Pancreas (tissue), 10 donors: Measurements from ENCODE around the gene MYL10. TPM values are rescaled to one million over a fixed set of nuclear protein-coding genes. Genes with fewer than 3 reads are reported as not detected.

Source experiments
- ATAC-seq, 4 donors: fragments of 200-7000 bp; cut with Tn5 transposase; one replicate each; pipeline versions ENCODE4 v1.8.0 to v1.9.1; 2020; ENCODE audit warnings: mild to moderate bottlenecking in 4 of 4, moderate library complexity in 4 of 4
- DNase-seq, 6 donors: peaks; one replicate each; pipeline ENCODE4 v3.0.0-alpha.2; 2020
- FAIRE-seq: peaks from 2 replicates; lab custom pipeline; 2012; peaks lifted over from hg19 to GRCh38; lab: Jason Lieb, UNC
- H3K27ac ChIP-seq, 4 donors: fragments of 200-600 bp; sonication (generic); 1 replicate in 3 of 4; 2 replicates in 1 of 4; pipeline versions ENCODE4 v1.5.0 to v1.8.0; 2020
- H3K27me3 ChIP-seq, 4 donors: fragments of 200-600 bp; one replicate each; pipeline ENCODE4 v1.8.0; 2021
- H3K36me3 ChIP-seq, 3 donors: fragments of 200-600 bp; sonication (generic) in 1 of 3; one replicate each; pipeline versions ENCODE4 v1.5.0 to v1.8.0; 2020 to 2021
- H3K4me1 ChIP-seq, 3 donors: fragments of 200-600 bp; one replicate each; pipeline ENCODE4 v1.8.0; 2021
- H3K4me3 ChIP-seq, 4 donors: fragments of 200-600 bp; sonication (generic) in 2 of 4; one replicate each; pipeline versions ENCODE4 v1.5.0 to v1.8.0; 2020 to 2021
- H3K9me3 ChIP-seq, 4 donors: fragments of 200-600 bp; one replicate each; pipeline ENCODE4 v1.8.0; 2021
- CTCF ChIP-seq, 4 donors: fragments of 200-600 bp; sonication (generic) in 3 of 4; IDR thresholded peaks; one replicate each; pipeline versions ENCODE4 v1.5.0 to v1.8.0; 2021; ENCODE audit warnings: antibody characterized with exemption in 4 of 4
- WGBS, 2 donors: extraction: QIAGEN DNeasy Blood & Tissue Kit; methylation state at CpG; one replicate each; pipeline ENCODE4 v1.1.7; 2013; 5-methylcytosine and 5-hydroxymethylcytosine counted together
- intact Hi-C, 3 donors: fragments of 100-400 bp; cut with DNase I; formaldehyde crosslinking; loops; one replicate each; pipeline versions ENCODE4 v1.11.1 to v1.14.2; 2022
- polyA plus RNA-seq, 2 donors: library from polyadenylated mRNA; stranded (reverse); fragments of 200-250 nt; gene quantifications; one replicate each; pipeline ENCODE4 v1.2.3, GENCODE V29; 2013
- total RNA-seq, 6 donors: library from RNA; stranded (reverse); fragmentation: NEBNext Ultra II Directional in 4 of 6; extraction: Animal tissue kit (Norgen Biotek cat#: 25700) in 4 of 6; gene quantifications; one replicate each; pipeline versions ENCODE4 v1.2.1 to v1.2.4, GENCODE V29; 2021 to 2023
- donor health status: healthy with polysubstance abuse.
- donor health status: DM: no; HTN: no; CAD: no; lungs with moderate emphysema.
- donor health status: DM: no; HTN: no; CAD: no.
- donor health status: control.
- donor health status: control.
- donor health status: Bipolar disorder and iron deficiency.
- donor health status: DM: yes; HTN: yes; CAD: no.
- donor health status: DM: no; HTN: no; CAD: no.
- donor health status: DM: no; HTN: no; CAD: no.
- donor health status: DM: yes; HTN: yes; CAD: no.

The MYL10 gene
- total and polyA plus RNA-seq, 8 donors, result not detected

- H3K4me3 ChIP-seq, result no peak overlapping the region
- H3K9me3 ChIP-seq, result no peaks in the 10 kb centered on the region
- H3K36me3 ChIP-seq, result no peaks in the 10 kb centered on the region
- H3K27ac ChIP-seq, result no peak overlapping the region
- TF ChIP-seq CTCF (IDR thresholded peaks at IDR 0.05), result no peak
- intact Hi-C loops, result no loop called here
- no peak for FAIRE-seq
- no peaks in the 10 kb centered on the region for H3K4me1 ChIP-seq
- DNase-seq, result no peak
- no peak for ATAC-seq
- no peaks in the 10 kb centered on the region for H3K27me3 ChIP-seq
- WGBS, 2 donors, result 79 to 80% methylated on average over 11 of the region's 11 CpGs
These were observed 5.2 kb upstream of the MYL10 start for GRCh38 chr7:101634196-101634717.

- intact Hi-C loops, result no loop called here
- Histone ChIP-seq H3K36me3 (no peaks in the 10 kb centered on the region), H3K4me1 (no peaks in the 10 kb centered on the region), H3K9me3 (no peaks in the 10 kb centered on the region), H3K27me3 (no peaks in the 10 kb centered on the region), H3K4me3 (no peak overlapping the region), H3K27ac (no peak overlapping the region)
- FAIRE-seq (no peak), DNase-seq (no peak), ATAC-seq (no peak)
- TF ChIP-seq CTCF (IDR thresholded peaks at IDR 0.05), result no peak
- 82 to 92% methylated on average over 6 of the region's 6 CpGs for WGBS, 2 donors
These were observed 4.4 kb upstream of the MYL10 start for GRCh38 chr7:101633511-101633910.

- Histone ChIP-seq H3K27me3 (no peaks in the 10 kb centered on the region), H3K27ac (no peak overlapping the region), H3K36me3 (no peaks in the 10 kb centered on the region), H3K4me3 (no peak overlapping the region), H3K9me3 (no peaks in the 10 kb centered on the region), H3K4me1 (no peaks in the 10 kb centered on the region)
- no peak for DNase-seq
- intact Hi-C loops, result no loop called here
- TF ChIP-seq CTCF (IDR thresholded peaks at IDR 0.05), result no peak
- no peak for FAIRE-seq
- WGBS, 2 donors, result 79 to 86% methylated on average over 7 of the region's 7 CpGs
- ATAC-seq, result no peak
These were observed 3.5 kb upstream of the MYL10 start for GRCh38 chr7:101632641-101633040.

GRCh38 chr7:101631224-101631714 is 2.2 kb upstream of the MYL10 start:
- H3K27ac ChIP-seq, result no peak overlapping the region
- H3K9me3 ChIP-seq, result no peaks in the 10 kb centered on the region
- DNase-seq (no peak), FAIRE-seq (no peak), ATAC-seq (no peak)
- 36 to 51% methylated on average over 4 of the region's 4 CpGs for WGBS, 2 donors
- H3K27me3 ChIP-seq, result no peaks in the 10 kb centered on the region
- no peaks in the 10 kb centered on the region for H3K36me3 ChIP-seq
- intact Hi-C loops, result no loop called here
- no peak for TF ChIP-seq CTCF (IDR thresholded peaks at IDR 0.05)
- no peak overlapping the region for H3K4me3 ChIP-seq
- H3K4me1 ChIP-seq, result no peaks in the 10 kb centered on the region

- Histone ChIP-seq H3K27me3 (no peaks in the 10 kb centered on the region), H3K4me3 (no peak overlapping the region), H3K4me1 (no peaks in the 10 kb centered on the region), H3K36me3 (no peaks in the 10 kb centered on the region), H3K27ac (no peak overlapping the region), H3K9me3 (no peaks in the 10 kb centered on the region)
- FAIRE-seq (no peak), DNase-seq (no peak), ATAC-seq (no peak)
- 61 to 72% methylated on average over 15 of the region's 15 CpGs for WGBS, 2 donors
- intact Hi-C loops, result no loop called here
- no peak for TF ChIP-seq CTCF (IDR thresholded peaks at IDR 0.05)
These were observed 1.5 kb upstream of the MYL10 start for GRCh38 chr7:101630591-101630990.
